SHP77 (cell line): Measurements from ENCODE around the gene XKR7.

Experiments used
- DNase-seq, 2 experiments: peaks; one replicate each; lab custom pipeline; 2025; lab: John Stamatoyannopoulos, UW

XKR7 gene

GRCh38 chr20:32040142-32040953, 72.4 kb downstream of the XKR7 start:
- no peak for DNase-seq

- DNase-seq = no peak
These were observed 78.0 kb downstream of the XKR7 start for GRCh38 chr20:32045999-32046398.

- DNase-seq = no peak
These were observed 82.4 kb downstream of the XKR7 start for GRCh38 chr20:32050324-32050841.

GRCh38 chr20:32050851-32051556, 83.1 kb downstream of the XKR7 start:
- DNase-seq = no peak

GRCh38 chr20:32051720-32052089, 83.8 kb downstream of the XKR7 start:
- no peak for DNase-seq

- no peak for DNase-seq
These were observed 84.3 kb downstream of the XKR7 start, which contains the start of gene HCK for GRCh38 chr20:32052090-32052777. HCK (plus strand) TSS chr20:32052242.

GRCh38 chr20:32052778-32053362, 84.9 kb downstream of the XKR7 start:
- DNase-seq = no peak
